NCI-H187 (cell line): ENCODE results near the gene ENPP6.
A peak's percentile ranks its signal among the peaks of the same experiment; 100 is the strongest.

Source experiments
- DNase-seq, 2 experiments: peaks; one replicate each; lab custom pipeline; 2025; lab: John Stamatoyannopoulos, UW

Gene ENPP6

DNA sequence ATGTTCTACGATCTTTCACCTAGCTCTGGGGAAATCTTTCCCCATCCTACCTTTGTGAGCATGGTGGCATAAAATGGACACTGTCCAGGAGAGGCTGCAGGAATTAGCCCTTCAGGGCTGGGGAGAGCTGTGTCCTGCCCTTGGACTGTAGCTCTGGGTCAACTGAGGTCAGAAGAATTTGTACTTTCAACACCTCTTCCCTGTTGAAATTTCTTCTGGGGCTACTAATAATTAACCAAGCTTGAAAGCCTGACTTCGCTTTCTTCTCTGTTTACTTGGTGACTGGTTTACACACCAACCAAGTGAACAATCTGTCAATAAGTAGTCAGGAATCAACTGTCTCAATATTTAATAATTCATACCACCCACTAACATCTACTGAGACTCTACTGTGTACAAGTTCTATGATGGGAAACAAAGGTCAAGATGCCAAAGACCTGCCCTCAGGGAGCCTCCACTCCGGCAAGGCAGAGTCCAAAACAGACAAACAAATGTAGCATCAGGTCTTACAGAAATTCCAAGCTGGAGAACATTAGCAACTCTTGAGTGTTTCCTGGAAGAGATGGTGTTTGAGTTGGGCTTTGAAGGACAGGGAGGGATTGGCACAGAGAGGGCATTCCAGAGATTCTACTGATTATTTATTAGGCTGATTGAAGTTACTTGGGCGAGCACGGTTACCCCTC is 113.1 kb downstream of the ENPP6 start:
- no peak for DNase-seq

GRCh38 chr4:184103527-184104264 is 114.0 kb downstream of the ENPP6 start:
- no peak for DNase-seq

DNA sequence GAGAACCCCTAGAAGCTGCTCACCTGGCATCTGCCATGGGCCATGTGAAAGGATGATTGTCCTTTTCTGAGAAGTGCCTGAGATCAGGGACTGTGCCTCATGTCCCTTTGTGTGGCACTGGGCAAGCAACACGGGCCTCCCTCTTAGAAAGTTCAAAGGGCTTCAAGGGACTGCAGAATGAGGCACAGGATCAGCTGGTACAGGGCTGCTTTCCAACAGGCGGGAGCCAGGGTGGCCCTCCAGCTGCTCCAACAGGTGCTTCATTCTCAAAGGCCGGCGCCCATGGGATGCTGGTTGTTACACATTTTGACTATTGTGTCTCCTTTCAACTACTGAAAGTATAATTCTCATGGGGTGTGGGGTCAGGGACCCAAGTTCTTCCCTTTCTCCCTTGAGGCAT is 114.7 kb downstream of the ENPP6 start:
- DNase-seq: no peak

DNA sequence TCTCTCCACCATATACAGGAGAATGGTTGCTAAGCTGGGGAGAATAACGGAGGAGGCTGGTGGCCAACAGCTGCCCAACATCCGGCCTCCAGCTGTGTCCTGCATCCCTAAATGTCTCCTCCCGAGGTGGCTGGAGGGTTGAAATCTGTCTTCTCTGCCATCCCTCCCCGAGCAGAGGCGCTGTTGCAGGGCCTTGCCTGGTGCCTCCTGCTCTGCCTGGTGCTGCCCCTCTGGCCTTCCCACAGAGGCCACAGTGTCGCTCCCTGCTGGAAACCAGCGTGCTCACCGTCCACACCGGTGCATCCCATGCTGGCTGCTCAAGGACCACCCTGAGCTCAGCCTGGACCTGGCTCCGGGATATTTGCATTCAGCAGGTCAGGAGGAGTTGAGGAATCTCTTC is 115.2 kb downstream of the ENPP6 start:
- no peak for DNase-seq

- no peak for DNase-seq
Measured at GRCh38 chr4:184101711-184102110, 116.0 kb downstream of the ENPP6 start.

GRCh38 chr4:184100297-184100885 is 117.3 kb downstream of the ENPP6 start:
- DNase-seq: peak in 1 of 2 experiments; percentile 3

DNA sequence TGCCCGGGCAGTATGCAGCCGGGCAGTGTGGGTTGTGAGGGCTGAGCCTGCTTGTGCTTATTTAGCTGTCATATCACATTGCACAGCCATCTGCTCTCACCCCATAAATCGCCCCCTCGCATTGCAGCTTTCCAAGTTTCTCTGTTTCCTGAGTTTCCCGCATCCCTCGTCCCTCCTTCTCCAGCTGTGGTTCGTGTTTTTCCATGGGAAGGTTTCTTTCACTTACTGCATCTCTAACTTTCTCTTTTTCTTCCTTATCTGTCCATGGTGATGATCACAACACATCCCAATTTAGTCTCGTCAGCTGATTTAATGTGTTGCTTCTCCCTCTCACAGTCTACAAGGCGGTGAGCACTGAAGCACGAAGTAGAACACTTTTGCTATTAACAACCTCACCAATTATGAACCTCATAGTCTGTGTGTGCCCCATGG is 118.1 kb downstream of the ENPP6 start:
- no peak for DNase-seq

DNA sequence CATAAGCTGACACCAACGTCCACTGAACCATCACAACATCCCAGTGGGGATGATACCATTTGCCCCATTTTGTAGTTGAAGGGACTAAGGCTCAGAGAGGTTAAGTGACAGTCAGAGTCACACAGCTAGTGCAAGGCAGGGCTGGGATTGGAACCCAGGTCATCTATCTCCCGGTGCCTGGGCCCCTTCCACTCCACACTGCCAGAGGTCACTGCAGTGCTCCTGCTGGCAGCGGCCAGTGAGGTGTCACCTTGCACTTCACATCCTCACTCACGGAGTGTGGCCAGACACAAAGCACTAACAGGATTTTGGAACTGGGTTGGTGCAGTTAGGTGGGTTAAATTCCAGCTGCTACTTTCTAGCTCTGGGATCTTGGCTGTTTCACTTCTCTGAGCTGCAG is 118.7 kb downstream of the ENPP6 start:
- DNase-seq: no peak

GRCh38 chr4:184097815-184098214 is 119.9 kb downstream of the ENPP6 start:
- no peak for DNase-seq

- DNase-seq: no peak
Measured at GRCh38 chr4:184097241-184097605, 120.5 kb downstream of the ENPP6 start.

- DNase-seq: no peak
Measured at GRCh38 chr4:184096561-184097240, 121.0 kb downstream of the ENPP6 start.

DNA sequence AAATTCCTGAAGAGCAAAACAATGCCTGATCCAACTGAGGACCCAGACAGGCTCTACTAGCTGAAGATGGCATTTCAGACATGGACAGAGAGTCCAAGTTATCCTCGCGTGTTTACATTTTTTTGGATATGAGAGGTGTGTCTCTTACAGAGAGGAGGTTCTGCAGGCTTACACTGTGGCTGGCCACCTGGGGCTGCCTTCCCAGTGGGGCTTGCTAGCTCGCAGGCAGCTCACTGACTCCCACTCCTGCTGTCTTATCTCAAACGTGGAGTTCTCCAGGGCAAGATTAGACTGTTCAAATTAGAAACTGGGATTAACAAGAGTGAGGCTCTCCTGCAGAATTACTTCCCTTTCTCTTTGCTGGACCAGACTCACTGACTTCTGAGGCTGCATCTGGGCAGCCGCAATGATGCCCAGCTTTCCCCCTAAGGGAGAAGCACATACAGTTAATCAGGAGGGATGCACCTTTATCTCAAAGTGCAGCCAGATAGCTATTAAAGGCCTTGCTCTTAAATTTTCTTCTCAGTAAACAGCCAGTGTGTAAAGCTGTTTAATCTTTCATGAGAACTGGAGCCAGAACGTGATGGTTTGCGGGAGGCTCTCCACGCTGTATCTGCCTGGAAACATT is 123.0 kb downstream of the ENPP6 start:
- no peak for DNase-seq

GRCh38 chr4:184091986-184092385 is 125.7 kb downstream of the ENPP6 start:
- no peak for DNase-seq

GRCh38 chr4:184090571-184090970 is 127.1 kb downstream of the ENPP6 start:
- no peak for DNase-seq

DNA sequence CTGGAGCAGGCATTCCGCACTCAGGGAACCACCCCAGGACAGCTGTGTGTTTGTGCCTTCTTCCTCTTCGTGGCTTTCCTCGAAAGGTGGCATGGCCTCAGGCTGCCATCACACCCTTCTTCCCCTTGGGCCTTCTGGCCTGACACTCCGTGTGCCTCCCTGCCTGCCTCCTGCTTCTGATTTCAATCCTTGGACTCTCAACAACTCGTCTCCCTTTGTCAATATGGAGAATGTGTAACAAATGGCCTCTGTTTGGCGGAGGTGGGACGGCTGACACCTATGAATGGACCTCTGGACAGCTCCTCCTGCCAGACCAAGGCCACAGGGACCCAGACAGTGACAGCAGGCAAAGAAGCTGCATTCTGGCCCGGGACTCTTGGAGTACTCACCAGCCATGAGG is 137.0 kb downstream of the ENPP6 start:
- no peak for DNase-seq

DNA sequence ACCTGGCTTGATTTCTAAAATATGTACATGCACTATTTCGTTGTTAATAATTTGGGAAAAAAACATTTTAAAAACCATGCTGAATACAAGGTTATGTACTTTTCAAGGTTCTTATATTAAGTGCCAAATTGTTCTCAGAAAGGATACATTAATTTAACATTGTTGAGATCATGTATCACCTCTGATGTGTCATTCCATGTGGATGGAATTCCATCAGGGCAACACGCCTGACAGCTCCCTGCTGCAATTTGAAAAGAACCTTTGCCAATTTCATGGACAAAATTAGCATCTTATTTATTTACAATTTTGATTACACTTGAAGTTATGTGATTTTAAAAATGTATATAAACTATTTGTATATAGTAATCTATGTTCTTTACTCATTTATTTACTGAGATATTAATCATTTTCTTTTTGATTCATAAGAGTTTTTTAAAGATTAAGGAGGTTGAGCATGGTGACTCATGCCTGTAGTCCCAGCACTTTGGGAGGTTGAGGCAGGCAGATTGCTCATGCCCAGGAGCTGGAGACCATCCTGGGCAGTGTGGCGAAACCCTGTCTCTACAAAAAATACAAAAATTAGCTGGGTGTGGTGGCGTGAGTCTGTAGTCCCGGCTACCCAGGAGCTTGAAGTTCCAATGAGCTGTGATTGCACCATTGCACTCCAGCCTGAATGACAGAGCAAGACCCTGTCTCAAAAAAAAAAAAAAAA is 142.8 kb downstream of the ENPP6 start:
- no peak for DNase-seq

GRCh38 chr4:184067931-184068554 is 149.6 kb downstream of the ENPP6 start:
- no peak for DNase-seq

DNA sequence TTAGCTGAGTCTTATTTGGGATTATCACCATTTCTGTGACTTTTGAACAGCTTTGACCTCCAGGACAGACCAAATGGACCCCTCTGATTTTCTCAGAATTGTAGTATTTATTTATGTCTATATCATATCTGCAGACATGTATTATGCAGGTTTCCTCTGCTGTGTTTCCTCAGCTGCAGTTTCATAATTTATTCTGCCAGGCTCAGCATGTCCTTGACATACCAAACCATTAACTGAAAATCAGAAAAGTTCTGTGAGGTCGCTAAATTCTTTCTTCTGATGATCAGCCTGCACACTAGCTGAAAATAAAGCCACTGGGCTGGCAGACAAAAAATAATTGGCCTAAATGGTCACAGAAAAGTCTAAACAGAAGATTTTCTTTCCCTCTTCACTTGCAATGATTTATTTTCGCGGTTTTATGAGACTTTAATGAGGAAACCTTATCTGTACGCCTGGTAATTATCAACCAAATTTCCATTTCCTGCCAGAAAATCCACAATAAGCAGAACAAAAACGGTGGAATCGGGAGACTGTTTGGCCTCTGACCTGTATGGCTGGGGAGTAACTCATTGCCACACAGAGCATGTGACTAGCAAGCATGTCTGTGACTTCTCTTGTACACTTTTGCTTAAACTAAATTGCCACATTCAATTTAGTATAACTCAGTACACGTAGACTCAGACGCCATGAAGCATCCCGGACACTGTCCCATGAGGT is 150.9 kb downstream of the ENPP6 start:
- no peak for DNase-seq

- DNase-seq: no peak
Measured at GRCh38 chr4:184064877-184065276, 152.8 kb downstream of the ENPP6 start.

- DNase-seq: no peak
Measured at GRCh38 chr4:184062769-184063168, 154.9 kb downstream of the ENPP6 start.

GRCh38 chr4:184061582-184061981 is 156.1 kb downstream of the ENPP6 start:
- no peak for DNase-seq
